ENCODE results near the gene TMEM33. TPM values are rescaled to one million over a fixed set of nuclear protein-coding genes. Genes with fewer than 3 reads are reported as not detected.

Gene TMEM33
- total RNA-seq, 1 donor from 2014 or later: 49.7 TPM

DNA sequence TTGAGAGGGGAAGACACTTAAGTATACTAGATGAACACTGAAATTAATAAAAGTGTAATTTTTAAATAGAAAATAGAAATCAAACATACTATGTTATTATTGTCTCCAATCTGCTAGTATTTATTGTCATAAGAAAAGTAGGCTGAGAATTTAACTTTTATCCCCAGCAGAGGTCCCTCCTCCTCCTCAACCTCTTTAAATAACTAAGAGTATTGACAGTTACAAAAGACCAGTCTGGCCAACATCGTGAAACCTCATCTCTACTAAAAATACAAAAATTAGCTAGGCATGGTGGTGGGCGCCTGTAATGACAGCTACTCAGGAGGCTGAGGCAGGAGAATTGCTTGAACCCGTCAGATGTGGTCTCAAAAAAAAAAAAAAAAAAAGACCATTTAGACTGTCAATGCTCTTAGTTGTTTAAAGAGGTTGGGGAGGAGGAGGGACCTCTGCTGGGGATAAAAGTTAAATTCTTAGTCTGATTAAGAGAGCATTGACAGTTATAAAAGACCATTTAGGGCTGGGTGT lies 59.3 kb downstream of the TMEM33 start:
- DNase-seq (ENCODE audit: low spot score): no peak

DNA sequence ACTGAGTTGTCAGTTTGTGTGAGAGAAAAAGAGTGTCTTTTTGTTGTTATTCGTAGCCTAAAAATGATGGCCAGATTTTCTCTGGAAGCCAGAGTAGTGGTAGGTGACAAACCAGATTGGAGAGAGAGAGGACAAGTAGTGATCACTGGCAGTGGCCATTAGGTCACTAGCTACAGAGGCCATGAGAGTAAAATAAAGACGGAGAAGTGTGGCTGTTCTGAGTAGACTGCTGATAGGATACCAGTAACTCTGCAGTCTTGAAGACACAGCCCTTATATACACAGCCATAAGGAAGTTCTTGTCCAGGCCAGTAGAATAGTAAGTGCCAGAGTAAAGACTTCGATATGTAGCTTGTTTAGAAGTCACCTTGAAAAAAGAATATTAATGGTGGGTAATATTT lies 62.8 kb downstream of the TMEM33 start:
- no peak for DNase-seq (ENCODE audit: low spot score)

DNA sequence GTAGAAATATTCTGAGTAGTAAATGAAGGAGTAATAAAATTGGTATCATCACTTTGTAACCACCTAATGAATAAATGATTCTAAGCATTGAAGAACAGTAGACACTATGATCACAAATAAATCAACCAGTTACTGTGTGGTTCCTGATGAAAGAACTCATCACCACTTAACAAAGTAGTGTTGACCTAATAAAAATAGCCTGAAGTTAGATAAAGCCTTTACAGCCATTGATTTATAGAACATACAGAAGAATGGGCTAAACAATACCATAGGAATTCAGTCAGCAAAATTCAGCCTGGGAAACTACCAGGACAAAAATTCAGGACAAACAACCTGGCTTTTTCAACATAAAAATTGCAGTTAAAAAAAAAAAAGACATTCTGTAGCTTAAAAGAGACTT lies 64.1 kb downstream of the TMEM33 start:
- DNase-seq (ENCODE audit: low spot score): no peak

DNA sequence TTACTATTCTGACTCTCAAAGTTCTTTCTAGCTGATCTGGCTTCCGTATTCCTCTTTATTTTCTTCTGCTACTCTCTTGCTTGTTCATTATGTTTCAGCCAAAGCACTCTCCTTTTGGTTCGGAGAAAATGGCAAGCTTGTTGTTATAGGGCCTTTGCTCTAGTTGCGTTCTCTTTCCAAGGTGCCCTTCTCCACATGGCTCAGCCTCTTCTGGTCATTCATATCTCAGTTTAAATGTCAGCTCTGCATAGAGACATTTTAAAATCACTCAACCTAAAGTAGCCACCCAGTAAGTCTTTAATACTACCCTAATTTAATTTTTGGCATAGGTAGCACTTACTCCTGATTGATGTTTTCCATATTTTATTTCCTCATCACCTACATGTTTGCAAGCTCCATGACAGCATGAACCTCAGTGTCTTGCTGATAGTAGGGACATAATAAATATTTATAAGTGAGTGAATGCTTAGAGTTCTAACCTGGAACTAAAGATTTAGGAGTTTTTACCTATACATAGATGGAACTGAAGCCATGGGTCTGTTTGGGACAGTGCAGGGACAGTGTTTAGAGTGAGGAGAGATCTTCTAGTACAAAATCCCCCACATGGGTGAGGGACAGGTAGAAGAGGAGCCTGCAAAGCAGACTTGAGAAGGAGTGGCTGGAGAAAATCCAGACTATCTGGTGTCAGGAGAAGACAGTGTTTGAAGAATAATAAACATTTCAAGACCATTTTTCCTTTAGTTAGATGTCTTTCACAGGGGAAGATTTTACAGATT lies 73.0 kb downstream of the TMEM33 start:
- DNase-seq (ENCODE audit: low spot score): no peak

Other genes with a start within 250 kb of the TMEM33 start
- gene PHOX2B, start 186.7 kb upstream of the TMEM33 start, total RNA-seq: not detected
- gene DCAF4L1, start 46.3 kb downstream of the TMEM33 start, total RNA-seq: 0.35 TPM
- 31.5 TPM for gene SLC30A9, start 55.1 kb downstream of the TMEM33 start, total RNA-seq
- gene BEND4, start 217.2 kb downstream of the TMEM33 start, total RNA-seq: not detected